Measurements from ENCODE around the gene SNURF.
"Not testable (repeated sequence)": the region's sequence is repeated elsewhere in the genome, so short reads cannot be mapped to it uniquely, and the experiment has no call there.

Gene SNURF

GRCh38 chr15:24971052-24971451 lies 16.3 kb downstream of the SNURF start:
- no peaks in the 10 kb centered on the region for H3K27me3 ChIP-seq (ENCODE audit: low read length)
- peaks cover 9% of the 10 kb centered on the region; the same call in 1 of the 2 replicates for H3K36me3 ChIP-seq (ENCODE audit: low read length)
- no peak overlapping the region for H3K4me3 ChIP-seq (ENCODE audit: insufficient read depth, low read length, poor library complexity, severe bottlenecking)
- no peaks in the 10 kb centered on the region for H3K9me3 ChIP-seq (ENCODE audit: insufficient read depth, low read length)
- H3K9ac ChIP-seq (ENCODE audit: low read length): no peak overlapping the region
- H3K4me2 ChIP-seq (ENCODE audit: low read depth, low read length, poor library complexity, severe bottlenecking): no peak overlapping the region
- no peak overlapping the region for H2AFZ ChIP-seq (ENCODE audit: low read depth, low read length, severe bottlenecking)
- no peaks in the 10 kb centered on the region for H4K20me1 ChIP-seq (ENCODE audit: low read depth, low read length)
- H3K79me2 ChIP-seq (ENCODE audit: insufficient read depth, low read length): no peaks in the 10 kb centered on the region
- H3K9me2 ChIP-seq (replicated peaks; ENCODE audit: insufficient read depth, low read length): no peaks in the 10 kb centered on the region
- TF ChIP-seq, protein P1, sequence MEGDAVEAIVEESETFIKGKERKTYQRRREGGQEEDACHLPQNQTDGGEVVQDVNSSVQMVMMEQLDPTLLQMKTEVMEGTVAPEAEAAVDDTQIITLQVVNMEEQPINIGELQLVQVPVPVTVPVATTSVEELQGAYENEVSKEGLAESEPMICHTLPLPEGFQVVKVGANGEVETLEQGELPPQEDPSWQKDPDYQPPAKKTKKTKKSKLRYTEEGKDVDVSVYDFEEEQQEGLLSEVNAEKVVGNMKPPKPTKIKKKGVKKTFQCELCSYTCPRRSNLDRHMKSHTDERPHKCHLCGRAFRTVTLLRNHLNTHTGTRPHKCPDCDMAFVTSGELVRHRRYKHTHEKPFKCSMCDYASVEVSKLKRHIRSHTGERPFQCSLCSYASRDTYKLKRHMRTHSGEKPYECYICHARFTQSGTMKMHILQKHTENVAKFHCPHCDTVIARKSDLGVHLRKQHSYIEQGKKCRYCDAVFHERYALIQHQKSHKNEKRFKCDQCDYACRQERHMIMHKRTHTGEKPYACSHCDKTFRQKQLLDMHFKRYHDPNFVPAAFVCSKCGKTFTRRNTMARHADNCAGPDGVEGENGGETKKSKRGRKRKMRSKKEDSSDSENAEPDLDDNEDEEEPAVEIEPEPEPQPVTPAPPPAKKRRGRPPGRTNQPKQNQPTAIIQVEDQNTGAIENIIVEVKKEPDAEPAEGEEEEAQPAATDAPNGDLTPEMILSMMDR (IDR thresholded peaks at IDR 0.05; ENCODE audit: insufficient read depth, low read length, poor library complexity, severe bottlenecking): no peak
- no peak for TF ChIP-seq EZH2phosphoT487 (conservative IDR thresholded peaks at IDR 0.05; ENCODE audit: low read length)
- H3F3A ChIP-seq (ENCODE audit: insufficient read depth): no peaks in the 10 kb centered on the region; the same call in 1 of the 2 replicates
- no peak overlapping the region for H3K27ac ChIP-seq (ENCODE audit: low read depth, low read length)

GRCh38 chr15:24971772-24972171 lies 17.0 kb downstream of the SNURF start:
- H3K79me2 ChIP-seq (ENCODE audit: insufficient read depth, low read length): no peaks in the 10 kb centered on the region
- TF ChIP-seq, protein P1 (IDR thresholded peaks at IDR 0.05; ENCODE audit: insufficient read depth, low read length, poor library complexity, severe bottlenecking): no peak
- TF ChIP-seq EZH2phosphoT487 (conservative IDR thresholded peaks at IDR 0.05; ENCODE audit: low read length): no peak
- peaks cover 8% of the 10 kb centered on the region; the same call in 1 of the 2 replicates for H3K36me3 ChIP-seq (ENCODE audit: low read length)
- H3K27me3 ChIP-seq (ENCODE audit: low read length): no peaks in the 10 kb centered on the region
- H3K4me3 ChIP-seq (ENCODE audit: insufficient read depth, low read length, poor library complexity, severe bottlenecking): no peak overlapping the region
- no peak overlapping the region for H3K27ac ChIP-seq (ENCODE audit: low read depth, low read length)
- no peak overlapping the region for H3K4me2 ChIP-seq (ENCODE audit: low read depth, low read length, poor library complexity, severe bottlenecking)
- H2AFZ ChIP-seq (ENCODE audit: low read depth, low read length, severe bottlenecking): no peak overlapping the region
- H3F3A ChIP-seq (ENCODE audit: insufficient read depth): no peaks in the 10 kb centered on the region; the same call in 1 of the 2 replicates
- no peaks in the 10 kb centered on the region for H4K20me1 ChIP-seq (ENCODE audit: low read depth, low read length)
- no peak overlapping the region for H3K9ac ChIP-seq (ENCODE audit: low read length)
- no peaks in the 10 kb centered on the region for H3K9me3 ChIP-seq (ENCODE audit: insufficient read depth, low read length)
- no peaks in the 10 kb centered on the region for H3K9me2 ChIP-seq (replicated peaks; ENCODE audit: insufficient read depth, low read length)

DNA sequence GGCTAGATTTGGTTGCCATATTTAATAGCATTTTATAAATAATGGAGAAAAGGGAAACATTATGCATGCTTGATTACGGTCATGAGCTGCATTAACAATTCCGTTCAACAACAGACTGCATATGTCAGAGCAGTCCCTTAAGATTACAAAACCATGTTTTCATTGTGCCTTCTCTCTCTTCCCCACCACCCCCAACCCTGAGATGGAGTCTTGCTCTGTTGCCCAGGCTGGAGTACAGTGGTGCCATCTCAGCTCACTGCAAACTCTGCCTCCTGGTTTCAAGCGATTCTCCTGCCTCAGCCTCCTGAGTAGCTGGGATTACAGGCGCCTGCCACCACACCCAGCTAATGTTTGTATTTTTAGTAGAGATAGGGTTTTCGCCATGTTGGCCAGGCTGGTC lies 17.9 kb downstream of the SNURF start:
- not testable (repeated sequence) for H4K20me1 ChIP-seq (ENCODE audit: low read depth, low read length); H3K9ac ChIP-seq (ENCODE audit: low read length); H3K36me3 ChIP-seq (ENCODE audit: low read length)

GRCh38 chr15:24976932-24977331 lies 22.1 kb downstream of the SNURF start:
- Histone ChIP-seq H4K20me1 (ENCODE audit: low read depth, low read length) (no peaks in the 10 kb centered on the region), H3K27me3 (ENCODE audit: low read length) (no peaks in the 10 kb centered on the region), H2AFZ (ENCODE audit: low read depth, low read length, severe bottlenecking) (no peak overlapping the region), H3K9me2 (replicated peaks; ENCODE audit: insufficient read depth, low read length) (no peaks in the 10 kb centered on the region), H3K9me3 (ENCODE audit: insufficient read depth, low read length) (no peaks in the 10 kb centered on the region), H3F3A (ENCODE audit: insufficient read depth) (no peaks in the 10 kb centered on the region), H3K27ac (ENCODE audit: low read depth, low read length) (no peak overlapping the region), H3K36me3 (ENCODE audit: low read length) (peaks cover 9% of the 10 kb centered on the region; the same call in 1 of the 2 replicates), H3K4me2 (ENCODE audit: low read depth, low read length, poor library complexity, severe bottlenecking) (no peak overlapping the region), H3K9ac (ENCODE audit: low read length) (no peak overlapping the region), H3K79me2 (ENCODE audit: insufficient read depth, low read length) (no peaks in the 10 kb centered on the region), H3K4me3 (ENCODE audit: insufficient read depth, low read length, poor library complexity, severe bottlenecking) (no peak overlapping the region)
- no peak for TF ChIP-seq EZH2phosphoT487 (conservative IDR thresholded peaks at IDR 0.05; ENCODE audit: low read length)

More for the DNA sequence above, 17.9 kb downstream of the SNURF start:
- not testable (repeated sequence) for H3K27ac ChIP-seq (ENCODE audit: low read depth, low read length); H3K4me2 ChIP-seq (ENCODE audit: low read depth, low read length, poor library complexity, severe bottlenecking); H3K9me2 ChIP-seq (replicated peaks; ENCODE audit: insufficient read depth, low read length); H3K9me3 ChIP-seq (ENCODE audit: insufficient read depth, low read length); H2AFZ ChIP-seq (ENCODE audit: low read depth, low read length, severe bottlenecking); H3K79me2 ChIP-seq (ENCODE audit: insufficient read depth, low read length); H3F3A ChIP-seq (ENCODE audit: insufficient read depth); H3K4me3 ChIP-seq (ENCODE audit: insufficient read depth, low read length, poor library complexity, severe bottlenecking); H3K27me3 ChIP-seq (ENCODE audit: low read length)
